ENCODE measurements around the gene RAET1E.
A peak's percentile ranks its signal among the peaks of the same experiment; 100 is the strongest.
"Not testable (repeated sequence)": the region's sequence is repeated elsewhere in the genome, so short reads cannot be mapped to it uniquely, and the experiment has no call there.

RAET1E gene, protein sequence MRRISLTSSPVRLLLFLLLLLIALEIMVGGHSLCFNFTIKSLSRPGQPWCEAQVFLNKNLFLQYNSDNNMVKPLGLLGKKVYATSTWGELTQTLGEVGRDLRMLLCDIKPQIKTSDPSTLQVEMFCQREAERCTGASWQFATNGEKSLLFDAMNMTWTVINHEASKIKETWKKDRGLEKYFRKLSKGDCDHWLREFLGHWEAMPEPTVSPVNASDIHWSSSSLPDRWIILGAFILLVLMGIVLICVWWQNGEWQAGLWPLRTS

DNA sequence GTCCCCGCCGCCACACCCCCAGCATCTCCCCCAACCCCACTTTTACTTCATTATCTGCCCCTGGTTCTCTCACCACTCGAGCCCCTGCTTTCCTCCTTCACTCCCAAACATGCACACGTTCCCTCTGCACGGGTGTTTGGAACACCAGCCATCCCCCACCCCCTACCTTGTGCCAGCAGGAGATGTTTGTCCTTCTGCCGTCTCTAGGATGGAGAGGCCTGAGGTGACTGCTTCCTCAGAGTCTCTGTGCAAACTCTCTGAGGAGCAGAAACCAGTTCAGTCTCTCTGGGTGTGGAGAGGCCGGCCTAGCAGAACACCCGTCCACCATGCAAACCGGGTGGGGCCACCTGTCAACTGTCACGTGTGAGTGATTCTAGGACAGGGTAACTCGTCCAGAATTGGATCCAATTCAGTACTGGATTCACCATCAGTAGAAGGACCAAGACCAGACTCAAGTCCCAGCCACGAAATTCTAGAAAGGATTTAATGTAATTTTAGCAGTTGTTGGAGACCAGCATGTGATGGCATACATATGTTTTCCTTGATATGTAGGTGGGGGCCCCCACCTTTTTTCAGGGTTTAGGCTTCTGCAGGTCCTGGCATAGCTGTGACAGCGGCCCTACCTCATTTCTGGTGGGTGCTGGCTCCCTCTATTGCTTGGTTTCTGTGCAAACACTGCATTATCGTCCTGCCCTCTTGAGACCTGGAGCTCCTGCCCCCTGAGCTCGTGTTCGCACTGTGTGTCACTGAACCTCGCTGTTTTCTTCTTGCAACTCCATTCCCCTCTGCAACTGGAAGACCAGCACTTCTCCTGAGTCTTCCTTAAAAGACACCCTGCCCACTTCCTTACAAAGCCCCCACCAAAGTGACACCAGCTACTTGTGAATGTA is at the start of gene RAET1E:
TSS of gene RAET1E (minus strand) at position 259 of the 890 bp plus-strand sequence. CDS start 7,212 bp downstream, outside the sequence.
- no peak for DNase-seq (ENCODE audit: low read depth in 3 of 3)

DNA sequence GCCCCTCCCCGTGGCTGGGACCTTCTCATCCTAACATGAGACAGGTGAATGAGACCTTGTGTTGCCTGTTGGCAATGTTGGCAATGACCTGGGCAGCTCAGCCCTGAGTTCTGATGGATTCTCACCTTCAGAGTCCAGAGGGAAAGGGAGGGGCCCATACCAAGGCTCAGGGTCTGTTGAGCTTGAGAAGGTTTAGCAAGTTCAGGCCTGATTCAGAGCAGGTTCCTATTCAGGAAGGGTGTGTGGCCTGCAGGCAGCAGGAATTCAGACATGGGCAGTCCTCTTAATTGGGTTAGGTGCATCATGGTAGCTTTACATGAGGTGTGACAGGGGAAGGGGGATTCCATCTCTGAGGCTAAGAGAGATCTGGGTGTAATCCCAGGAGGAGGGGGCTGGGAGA is 49.6 kb upstream of the RAET1E start:
- DNase-seq (ENCODE audit: low read depth in 3 of 3), result not testable (repeated sequence)

DNA sequence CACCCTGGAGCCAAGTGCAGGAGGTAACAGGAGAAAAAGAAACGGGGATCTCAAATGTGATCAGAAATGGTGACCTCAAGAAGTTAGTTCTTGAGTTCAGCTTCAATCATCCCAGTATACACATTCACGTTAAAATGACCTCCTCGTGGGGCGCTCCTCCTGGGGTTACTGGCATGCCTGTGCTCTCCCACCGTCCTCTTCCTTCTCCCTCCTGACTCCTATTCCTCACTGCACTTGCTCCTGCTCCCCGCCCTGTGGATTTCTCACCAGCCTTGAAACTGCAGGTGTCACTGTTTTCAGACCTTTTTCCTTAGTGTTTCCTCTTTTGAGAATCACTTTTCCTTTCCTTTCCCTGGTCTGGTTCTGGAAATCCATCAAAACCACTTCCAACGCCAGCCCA is 48.7 kb upstream of the RAET1E start:
- not testable (repeated sequence) for DNase-seq (ENCODE audit: low read depth in 3 of 3)

DNA sequence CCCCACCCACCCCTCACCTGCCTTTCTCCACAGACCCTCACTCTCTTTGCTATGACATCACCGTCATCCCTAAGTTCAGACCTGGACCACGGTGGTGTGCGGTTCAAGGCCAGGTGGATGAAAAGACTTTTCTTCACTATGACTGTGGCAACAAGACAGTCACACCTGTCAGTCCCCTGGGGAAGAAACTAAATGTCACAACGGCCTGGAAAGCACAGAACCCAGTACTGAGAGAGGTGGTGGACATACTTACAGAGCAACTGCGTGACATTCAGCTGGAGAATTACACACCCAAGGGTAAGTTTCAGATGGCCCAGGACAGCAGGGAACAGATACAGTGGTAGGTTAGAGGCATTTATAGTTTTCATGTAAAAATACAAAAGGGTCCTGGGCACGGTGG is 47.4 kb upstream of the RAET1E start:
- not testable (repeated sequence) for DNase-seq (ENCODE audit: low read depth in 3 of 3)

DNA sequence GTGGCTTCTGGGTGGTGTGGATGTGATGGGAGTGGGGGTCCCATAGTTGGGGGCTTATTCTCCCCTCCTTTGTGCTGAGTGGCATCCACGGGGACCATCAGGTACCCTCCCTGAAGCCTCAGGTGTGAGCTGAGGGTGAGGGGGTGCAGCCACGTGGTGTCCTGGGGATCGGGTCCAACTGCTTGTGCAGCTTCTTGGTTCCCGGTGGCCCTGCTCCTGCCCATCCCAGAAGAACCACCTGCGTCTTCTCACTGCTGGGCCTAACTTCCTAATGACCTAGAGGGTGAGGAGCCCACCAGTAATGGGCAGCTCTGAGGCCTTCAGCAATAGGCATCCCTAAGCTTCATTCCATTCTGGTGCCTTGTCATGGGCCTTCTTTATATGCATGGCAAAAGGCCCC is 45.4 kb upstream of the RAET1E start:
- not testable (repeated sequence) for DNase-seq (ENCODE audit: low read depth in 3 of 3)

DNA sequence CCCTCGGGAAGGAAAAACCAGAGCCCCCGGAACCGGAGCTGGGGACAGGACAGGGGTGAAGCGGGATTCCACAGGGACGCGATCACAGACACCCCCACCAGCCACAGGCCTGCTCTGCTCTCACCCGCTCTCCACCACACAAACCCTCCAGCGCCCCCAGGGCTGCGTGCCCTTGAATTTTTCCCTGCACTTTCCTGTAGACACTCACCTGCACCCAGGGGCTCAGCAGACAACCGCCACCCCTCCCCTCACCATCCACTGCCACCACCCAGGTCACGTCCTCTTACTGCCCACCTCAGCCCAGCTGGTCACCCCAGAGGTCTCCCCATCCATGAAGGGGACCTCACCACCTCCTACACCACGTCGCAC is 44.5 kb upstream of the RAET1E start:
- no peak for DNase-seq (ENCODE audit: low read depth in 3 of 3)

DNA sequence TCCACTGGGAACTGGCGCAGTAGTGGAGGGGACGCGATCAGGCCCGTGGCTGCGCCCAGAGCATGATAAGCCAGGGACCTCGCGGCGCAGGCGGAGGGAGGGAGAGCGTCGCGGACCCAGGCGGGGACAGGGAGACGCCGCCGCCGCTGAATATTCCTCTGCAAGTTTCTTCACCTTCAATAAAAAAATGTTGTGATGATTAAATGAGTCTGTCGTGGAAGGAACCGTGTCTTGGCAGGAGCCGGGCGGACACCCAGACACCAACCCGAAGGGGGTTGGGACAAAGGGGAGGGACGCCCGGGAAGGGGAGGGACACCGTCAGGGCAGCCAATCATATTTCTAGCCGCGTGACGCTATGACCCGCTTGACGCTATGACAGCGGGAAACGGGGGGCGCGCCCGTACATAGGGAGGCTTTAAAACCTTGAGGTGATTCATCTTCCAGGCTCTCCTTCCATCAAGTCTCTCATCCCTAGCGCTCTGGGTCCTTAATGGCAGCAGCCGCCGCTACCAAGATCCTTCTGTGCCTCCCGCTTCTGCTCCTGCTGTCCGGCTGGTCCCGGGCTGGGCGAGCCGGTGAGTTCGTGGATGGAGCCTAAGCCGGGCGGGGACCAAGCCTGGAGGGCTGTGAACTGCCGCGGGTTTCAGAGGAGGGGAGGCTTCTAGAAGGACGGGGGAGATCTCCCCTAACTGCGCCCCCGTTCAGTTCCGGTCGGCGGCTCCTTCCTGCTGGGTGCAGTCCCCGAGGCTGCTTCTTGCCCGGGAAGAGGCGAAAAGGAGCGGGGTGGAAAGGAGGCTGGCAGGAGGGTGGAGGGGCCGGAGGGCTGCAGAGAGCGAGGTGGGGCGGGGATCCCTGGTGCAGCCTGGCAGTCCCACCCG is 43.9 kb upstream of the RAET1E start, which contains the start of gene ULBP2:
TSS of gene ULBP2 (plus strand) at position 432 of the 878 bp plus-strand sequence. CDS start at position 491, 59 bp downstream.
- DNase-seq (ENCODE audit: low read depth in 3 of 3), result peak in 2 of 3 donors; percentile 76 to 79

DNA sequence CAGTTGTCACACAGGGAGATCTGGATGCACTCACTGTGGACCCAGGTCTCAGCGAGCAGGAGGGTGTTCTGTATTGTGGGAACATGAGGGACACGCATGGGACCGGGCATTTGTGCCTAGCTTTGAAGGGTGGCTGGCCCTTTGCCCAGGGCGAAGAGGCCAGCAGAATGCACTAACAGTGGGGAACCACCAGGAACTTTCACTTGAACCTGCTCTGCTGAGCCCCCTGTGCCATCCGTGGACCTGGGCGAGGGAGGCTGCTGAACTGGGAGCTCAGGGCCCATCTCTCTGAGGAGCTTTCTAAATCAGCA is 42.7 kb upstream of the RAET1E start:
- DNase-seq (ENCODE audit: low read depth in 3 of 3), result no peak

DNA sequence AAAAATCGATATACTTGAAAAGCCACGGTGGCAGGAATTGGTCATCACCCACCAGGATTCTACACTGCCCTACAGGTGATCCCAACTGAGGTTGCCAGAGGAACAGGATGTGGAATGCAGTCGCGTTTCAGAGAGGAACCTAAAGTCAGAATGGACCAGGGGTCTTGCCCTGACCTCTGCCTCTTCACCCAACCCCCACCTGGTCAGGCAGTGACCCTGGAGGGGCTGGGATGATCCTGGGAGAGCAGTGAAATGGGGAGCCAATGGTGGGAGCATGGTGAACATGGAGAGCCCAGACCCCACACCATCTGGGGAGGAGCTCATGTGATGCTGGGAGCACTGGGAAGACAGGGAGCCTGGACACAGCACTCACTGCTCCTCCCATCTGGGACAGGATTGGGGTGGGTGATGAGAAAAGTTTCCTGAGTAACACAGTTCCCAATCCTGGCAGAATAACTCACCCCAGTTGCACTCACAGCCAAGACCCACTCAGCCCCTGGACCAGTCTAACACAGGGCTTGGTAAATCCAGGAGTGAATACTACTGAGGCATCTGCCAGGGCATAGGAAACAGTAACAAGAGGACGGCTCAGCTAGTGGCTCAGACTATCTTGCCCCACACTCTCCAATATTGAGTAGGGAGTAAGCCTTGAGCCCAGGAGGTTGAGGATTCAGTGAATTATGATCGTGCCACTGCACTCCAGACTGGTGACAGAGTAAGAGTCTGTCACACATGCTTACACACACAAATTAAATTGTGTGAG is 42.2 kb upstream of the RAET1E start:
- no peak for DNase-seq (ENCODE audit: low read depth in 3 of 3)

DNA sequence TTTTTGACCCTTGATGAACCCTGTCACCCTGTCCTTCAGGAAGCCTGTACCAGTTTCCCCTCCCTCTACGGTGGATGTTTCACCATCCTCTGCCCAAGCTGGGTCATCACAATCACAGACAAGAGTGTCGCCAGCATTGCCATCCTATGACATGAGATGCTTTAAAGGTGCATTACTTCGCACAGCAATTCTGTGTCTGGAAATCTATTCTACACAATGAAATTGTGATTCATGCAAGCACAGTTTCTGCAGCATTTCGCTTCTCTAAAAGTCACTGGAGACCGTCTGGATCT is 41.4 kb upstream of the RAET1E start:
- DNase-seq (ENCODE audit: low read depth in 3 of 3), result no peak

DNA sequence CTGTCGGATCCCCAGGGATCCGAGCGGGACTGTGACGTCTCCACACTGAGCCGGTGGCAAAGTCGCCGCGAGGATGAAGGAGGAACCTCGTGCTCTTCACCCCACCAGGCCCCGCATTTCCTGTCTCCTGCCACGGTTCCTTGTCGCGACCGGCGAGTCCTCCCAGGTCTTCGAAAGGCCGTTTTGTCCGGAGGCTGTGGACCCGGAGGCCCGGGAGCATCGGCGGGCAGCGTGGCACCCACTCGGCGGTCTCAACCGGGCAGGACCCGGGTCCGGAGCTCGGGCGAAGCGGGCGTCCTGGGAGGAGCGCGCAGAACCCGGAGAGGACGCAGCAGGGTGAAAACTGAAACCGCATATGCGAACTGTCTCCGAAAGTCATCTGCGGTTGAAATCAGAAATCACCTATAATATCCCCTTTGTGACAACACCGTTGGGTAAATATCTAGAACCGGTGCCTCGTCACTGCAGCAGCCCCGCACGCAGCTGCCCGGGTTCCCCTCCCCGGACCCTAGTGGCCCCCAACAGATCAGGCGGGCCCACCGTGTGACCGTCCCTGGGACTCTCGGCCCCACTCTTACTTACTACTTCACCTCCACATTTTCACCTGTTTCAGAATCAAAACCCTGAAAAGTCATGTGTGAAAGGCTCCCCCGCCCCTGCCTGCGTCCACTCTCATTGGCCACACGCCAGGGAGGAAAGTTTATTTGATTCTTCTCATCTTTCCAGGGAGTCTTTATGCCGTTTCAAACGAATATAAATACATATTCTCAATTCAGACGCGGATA is 40.9 kb upstream of the RAET1E start:
- no peak for DNase-seq (ENCODE audit: low read depth in 3 of 3)

DNA sequence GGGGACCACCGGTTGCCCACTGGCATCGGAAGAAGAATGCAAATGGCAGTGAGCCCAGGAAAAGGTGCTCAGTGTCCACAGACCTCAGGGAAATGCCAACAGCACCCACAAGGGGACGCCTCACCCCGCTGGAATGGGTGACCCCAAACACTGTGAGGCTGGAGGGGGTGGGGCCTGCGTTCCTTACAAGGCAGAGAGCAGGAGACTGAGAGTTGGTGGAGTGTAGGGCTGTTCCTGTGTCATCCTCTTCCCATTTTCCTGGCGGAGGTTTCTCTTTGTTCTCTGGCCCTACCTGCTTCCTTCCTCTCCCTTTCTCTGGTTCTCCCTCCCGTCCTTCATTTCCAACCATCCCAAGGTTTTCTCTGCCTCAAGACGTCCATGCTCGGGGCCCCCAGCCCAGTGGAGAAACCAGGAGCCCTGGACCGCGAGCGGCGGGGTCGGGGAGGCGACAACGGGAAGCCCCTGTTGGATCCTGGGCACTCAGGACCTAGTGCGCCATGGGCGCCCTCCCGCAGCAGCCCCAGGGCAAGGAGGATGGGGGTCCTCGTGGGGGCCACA is 40.2 kb upstream of the RAET1E start:
- not testable (repeated sequence) for DNase-seq (ENCODE audit: low read depth in 3 of 3)

DNA sequence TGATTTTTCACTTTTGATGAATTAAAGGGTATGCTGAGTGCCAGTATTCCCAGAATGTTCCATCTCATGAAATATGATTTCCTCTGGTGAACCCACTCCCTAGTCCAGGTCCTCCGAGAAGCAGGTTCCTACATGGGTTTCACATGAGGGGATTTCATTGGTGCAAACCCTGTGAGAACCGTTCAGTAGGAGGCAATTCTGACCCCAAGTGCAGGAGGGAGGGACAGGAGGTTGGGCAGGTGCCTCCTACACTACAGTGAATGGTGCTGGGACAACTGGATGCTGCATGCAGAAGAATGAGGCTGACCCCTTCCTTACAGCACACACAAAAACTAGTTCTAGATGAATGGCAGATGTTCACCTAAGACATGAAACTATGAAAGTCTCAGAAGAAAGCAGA is 38.8 kb upstream of the RAET1E start:
- DNase-seq (ENCODE audit: low read depth in 3 of 3), result no peak

DNA sequence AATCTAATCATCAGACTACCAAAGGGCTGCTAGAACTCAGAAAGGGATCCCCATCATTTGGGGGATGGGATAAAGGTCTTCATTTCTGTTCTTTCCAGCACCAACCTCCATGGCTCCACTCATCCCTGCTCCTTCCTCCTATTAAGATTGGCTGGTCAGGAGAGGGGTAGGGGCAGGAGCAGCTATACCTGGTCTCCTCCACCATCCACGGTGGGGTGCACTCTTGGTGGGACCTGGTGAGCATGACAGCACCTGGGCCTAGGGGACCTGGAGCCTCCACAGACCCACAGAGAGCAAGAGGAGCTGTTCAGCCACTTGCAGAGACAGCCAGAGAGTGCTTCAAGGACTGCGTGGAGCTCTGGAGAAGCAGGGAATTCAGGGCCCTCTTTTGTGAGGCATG is 37.8 kb upstream of the RAET1E start:
- no peak for DNase-seq (ENCODE audit: low read depth in 3 of 3)

DNA sequence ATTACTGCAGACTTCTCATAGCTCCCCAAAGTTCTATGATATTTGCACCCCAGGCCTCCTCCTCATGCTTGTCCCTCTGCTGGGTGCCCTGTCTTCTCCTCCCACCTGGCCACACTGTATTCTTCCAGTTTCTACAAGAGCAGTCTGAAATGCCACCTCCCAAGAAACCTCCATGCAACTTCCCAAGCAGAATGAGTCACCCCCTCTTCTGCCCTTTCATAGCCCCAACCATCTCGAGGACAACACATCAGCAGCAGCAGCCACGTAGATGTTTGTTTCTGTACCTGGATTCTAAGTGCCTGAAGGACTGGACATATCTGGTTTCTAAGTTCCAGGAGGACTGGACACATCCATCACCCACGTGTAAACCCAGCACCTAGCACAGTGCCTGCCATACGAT is 37.3 kb upstream of the RAET1E start:
- no peak for DNase-seq (ENCODE audit: low read depth in 3 of 3)

DNA sequence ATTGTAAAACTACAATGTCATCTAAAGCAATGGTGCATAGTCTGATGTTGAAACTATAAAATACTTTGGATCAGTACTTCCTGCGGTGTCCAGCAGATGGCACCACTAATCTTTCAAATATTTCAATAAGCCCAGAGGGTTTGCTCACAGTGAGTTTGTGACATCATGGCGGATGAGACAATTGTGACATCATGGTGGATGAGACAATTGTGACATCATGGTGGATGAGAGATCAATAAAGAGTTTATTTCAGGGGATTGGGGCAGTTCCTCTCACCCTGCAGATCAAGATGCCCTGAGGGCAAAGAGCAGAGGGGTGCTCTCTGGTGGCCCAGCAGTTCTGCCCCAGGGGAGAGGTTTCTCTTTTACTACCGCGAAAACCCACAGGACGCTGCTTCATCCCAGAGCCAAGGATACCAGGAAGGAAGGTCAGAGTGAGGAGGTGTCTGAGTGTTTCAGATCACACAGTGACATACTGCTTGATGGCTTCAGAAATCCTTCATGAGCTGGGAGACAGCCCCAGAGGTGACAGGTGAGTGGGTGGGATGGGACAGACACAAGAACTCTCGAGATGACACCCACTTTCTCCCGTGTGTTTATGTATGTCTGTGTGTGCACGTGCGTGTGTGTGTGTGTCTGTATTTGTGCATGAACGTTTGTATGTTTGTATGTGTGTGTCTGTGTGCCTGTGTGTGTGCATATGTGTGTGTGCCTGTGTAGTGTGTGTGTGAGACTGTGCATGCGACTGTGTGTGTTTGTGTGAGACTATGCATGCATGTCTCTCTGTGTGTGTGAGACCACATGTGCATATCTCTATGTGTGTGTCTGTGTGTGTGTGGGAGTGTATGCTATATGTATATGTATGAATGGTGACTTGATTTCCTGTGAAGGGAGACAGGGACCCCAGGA is 36.6 kb upstream of the RAET1E start:
- peak; percentile 46 to 53 (median 47) for DNase-seq (ENCODE audit: low read depth in 3 of 3)

DNA sequence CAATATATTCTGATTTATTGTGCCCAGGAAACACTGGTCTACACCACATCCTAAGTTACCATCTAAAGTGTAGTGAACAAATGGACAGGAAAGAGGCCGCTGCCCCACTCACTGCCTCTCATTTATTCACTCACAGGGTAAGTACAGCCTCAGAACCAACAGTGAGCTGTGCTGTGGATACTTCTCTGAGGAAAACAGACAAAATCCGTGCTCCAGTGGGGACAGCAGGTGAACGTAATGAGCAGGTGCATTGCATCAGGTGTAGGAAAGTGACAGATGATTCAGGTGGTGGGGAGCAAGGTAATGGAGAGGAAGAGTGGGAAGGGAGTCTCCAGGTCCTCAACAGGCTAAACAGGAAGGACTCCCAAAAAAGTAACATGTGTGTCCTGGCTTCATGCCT is 35.5 kb upstream of the RAET1E start:
- no peak for DNase-seq (ENCODE audit: low read depth in 3 of 3)

DNA sequence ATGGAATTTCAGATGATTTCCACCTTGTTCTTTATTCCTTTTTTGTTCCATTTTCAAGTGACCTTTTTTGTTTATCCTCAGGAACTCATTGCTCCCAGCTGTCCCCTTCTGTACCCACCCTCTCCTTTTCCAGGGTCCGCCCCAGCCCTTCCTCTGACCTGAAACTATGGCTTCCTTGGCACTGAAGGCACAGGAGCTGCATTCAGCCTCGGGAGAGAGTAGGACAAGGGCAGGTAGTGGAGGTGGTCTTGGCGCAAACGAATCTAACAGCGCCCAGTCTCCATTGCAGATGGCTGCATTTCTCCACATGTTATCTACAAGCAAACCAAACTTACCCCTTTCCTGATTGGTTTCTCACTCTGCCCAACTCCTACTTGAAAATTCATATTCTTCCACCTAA is 35.1 kb upstream of the RAET1E start:
- DNase-seq (ENCODE audit: low read depth in 3 of 3), result no peak

DNA sequence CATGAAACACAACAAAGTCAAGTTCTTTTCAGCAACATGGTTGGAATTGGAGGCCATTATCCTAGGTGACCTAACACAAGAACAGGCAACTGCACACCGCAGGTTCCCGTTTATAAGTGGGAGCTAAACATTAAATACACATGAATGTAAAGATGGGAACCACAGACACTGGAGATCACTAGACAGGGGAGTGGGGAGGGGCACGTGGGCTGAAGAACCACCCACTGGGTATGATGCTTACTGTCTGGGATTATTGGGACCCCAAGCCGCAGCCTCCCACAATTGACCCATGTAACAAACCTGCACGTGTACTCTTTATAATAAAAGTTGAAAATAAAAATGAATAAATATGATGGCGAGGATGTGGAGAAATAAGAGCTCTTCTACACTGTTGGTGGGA is 33.6 kb upstream of the RAET1E start:
- no peak for DNase-seq (ENCODE audit: low read depth in 3 of 3)

DNA sequence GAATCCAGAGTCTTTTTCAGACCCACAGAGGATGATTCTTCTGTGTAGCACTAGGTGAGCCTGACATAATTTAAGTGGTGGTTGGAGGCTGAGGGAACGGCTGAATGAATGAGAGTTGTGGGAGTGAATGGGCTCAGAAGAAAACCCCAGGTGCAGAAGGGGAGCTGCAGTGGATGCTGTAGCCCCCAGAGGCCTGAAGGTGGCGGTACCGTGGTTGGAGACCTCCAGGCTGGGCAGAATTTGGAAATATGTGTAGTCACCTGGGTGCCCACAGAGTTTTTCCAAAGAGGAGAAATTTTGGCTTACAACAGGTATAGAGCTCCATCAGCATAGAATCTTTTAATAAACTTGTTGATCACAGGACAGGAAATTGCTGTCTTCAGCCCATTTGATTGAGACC is 31.5 kb upstream of the RAET1E start:
- DNase-seq (ENCODE audit: low read depth in 3 of 3), result no peak
